ENCODE results near the gene SPDYE5. TPM values are rescaled to one million over a fixed set of nuclear protein-coding genes. Genes with fewer than 3 reads are reported as not detected.
A peak's percentile ranks its signal among the peaks of the same experiment; 100 is the strongest.
"Not testable (repeated sequence)": the region's sequence is repeated elsewhere in the genome, so short reads cannot be mapped to it uniquely, and the experiment has no call there.

SPDYE5 gene, protein sequence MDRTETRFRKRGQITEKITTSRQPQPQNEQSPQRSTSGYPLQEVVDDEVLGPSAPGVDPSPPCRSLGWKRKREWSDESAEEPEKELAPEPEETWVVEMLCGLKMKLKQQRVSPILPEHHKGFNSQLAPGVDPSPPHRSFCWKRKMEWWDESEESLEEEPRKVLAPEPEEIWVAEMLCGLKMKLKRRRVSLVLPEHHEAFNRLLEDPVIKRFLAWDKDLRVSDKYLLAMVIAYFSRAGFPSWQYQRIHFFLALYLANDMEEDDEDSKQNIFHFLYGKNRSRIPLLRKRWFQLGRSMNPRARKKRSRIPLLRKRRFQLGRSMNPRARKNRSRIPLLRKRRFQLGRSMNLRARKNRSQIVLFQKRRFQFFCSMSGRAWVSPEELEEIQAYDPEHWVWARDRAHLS
- total RNA-seq: under 1 TPM in 1 of 4 donors, not detected in 3; 0.17 TPM

DNA sequence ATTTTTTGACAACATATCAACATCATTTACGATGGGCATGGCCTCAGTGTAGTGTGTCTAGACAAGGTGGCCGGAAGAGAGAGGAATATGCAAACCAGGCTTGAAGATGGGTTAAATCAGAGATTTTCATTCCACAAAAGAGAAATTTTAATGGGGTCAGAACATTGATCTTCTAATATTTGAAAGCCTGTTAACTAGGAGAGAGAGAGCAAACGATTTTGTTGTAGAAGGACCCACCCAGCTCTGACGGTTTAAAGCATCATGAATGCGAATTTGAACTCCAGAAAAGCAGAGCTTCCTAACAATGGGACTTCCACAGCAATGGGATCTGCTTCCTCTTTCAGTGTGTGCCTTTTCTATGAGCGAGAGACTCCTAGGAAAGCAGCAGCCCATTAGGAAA, at the start of gene SPDYE5:
SPDYE5 (plus strand) TSS at position 301 of the 400 bp plus-strand sequence. CDS start 1,728 bp downstream, outside the sequence.
- DNase-seq (ENCODE audit: low spot score in 2 of 2); H3K4me3 ChIP-seq (ENCODE audit: low read depth, poor library complexity, severe bottlenecking); intact Hi-C loops (cut with DNase I; ENCODE audit: low total_unique reads): not testable (repeated sequence)
- 81 to 89% methylated on average over 6 of the region's 6 CpGs for WGBS, 2 donors

DNA sequence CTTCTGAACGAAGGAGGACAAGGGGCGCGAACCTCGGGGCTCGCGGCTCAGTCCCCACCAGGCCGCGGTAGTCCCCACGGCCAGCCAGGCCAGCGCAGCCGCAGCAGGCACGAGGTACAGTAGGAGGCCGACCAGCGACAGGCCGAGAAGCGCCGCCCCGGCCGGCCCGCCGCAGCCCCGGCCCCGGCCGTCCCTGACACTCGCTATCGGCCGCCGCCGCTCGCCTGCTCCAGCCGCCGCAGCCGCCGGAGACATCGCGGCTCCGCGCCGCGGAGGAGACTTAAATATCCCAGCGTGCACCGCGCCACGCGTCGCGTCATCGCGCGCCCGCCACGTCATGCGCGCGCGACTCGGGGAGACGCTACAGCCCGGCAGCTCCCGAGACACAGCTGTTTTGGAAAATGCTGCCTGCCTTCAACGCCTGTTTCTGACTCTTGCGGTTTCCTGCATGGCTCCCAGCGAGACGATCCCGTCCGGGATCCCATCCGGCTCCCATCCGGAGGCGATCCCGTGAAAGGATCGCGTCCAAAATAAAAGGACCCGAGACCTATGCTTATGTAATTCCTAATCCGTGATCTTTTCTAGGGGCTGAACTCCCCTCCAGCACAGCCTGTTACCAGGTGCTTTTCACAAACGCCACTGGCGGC, 49.5 kb upstream of the SPDYE5 start:
- intact Hi-C loops (cut with DNase I; ENCODE audit: low total_unique reads); DNase-seq (ENCODE audit: low spot score in 2 of 2): not testable (repeated sequence)
- WGBS, 2 donors: 0% methylated on average over 31 of the region's 76 CpGs; no CpG with 5 or more reads in 1 of the 2 donors

DNA sequence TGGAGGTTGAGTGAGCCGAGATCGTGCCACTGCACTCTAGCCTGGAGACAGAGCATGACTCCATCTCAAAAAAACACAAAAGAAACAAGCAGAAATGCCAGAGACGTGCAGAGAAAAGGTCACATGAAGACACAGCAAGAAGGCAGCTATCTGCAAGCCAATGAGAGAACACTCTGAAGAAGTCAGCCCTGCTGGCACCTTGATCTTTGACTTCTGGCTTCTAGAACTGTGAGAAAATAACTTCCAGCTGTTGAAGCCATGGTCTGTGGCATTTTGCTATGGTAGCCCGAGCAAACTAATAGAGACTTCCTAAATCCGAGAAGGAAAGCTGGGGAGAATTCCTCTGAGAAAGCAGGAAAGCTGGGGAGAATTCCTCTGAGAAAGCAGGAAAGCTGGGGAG, 42.2 kb upstream of the SPDYE5 start:
- intact Hi-C loops (cut with DNase I; ENCODE audit: low total_unique reads); DNase-seq (ENCODE audit: low spot score in 2 of 2); H3K4me3 ChIP-seq (ENCODE audit: low read depth, poor library complexity, severe bottlenecking): not testable (repeated sequence)
- 79 to 92% methylated on average over 2 to 3 of the region's 5 CpGs for WGBS, 2 donors

More for the DNA sequence above, 49.5 kb upstream of the SPDYE5 start:
- H3K4me3 ChIP-seq (ENCODE audit: low read depth, poor library complexity, severe bottlenecking): peak overlapping the region; percentile 45

DNA sequence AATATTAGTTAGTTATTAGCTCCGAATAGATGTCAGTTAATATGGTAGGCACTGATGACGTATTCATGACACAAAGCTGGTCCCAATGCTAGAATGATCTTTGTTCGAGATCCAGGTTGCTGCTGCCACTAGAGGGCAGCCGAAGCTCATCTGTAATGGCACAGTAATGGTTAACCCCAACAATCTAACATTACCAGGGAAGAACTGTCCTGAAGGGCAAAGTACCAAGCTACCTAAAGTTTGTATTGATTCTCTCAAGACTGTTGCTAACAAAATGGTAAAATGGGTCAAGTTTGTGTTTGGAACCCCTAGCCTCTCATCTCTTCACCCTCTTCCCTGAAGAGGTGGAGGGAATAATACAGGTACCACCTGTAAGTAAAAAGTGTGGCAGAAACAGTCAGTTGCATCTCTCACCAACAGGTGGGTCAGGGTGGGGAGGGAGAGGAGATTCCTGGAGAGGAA, 39.6 kb upstream of the SPDYE5 start:
- DNase-seq (ENCODE audit: low spot score in 2 of 2); intact Hi-C loops (cut with DNase I; ENCODE audit: low total_unique reads); H3K4me3 ChIP-seq (ENCODE audit: low read depth, poor library complexity, severe bottlenecking): not testable (repeated sequence)
- 5 to 13% methylated on average over 4 of the region's 4 CpGs for WGBS, 2 donors

DNA sequence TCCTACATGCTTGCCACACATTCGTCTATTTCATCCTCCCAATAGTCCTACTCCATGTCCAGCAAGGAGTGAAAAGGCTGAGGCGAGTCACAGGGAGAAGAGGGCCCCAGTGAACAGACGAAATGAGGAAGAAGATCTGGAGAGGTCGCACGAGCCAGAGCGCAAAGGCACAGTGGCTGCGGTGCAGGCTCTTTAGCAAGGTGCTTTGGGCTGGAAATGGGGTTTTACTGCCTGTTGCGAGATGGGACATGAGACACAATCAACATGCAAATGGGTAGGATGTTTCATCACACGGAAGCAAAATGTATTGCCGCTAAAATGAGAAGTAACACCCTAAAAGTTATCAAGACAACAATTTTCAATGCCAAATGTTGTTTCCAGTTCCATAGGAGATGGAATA, 35.7 kb upstream of the SPDYE5 start:
- WGBS, 2 donors: 77 to 82% methylated on average over 8 to 9 of the region's 10 CpGs
- DNase-seq (ENCODE audit: low spot score in 2 of 2); intact Hi-C loops (cut with DNase I; ENCODE audit: low total_unique reads); H3K4me3 ChIP-seq (ENCODE audit: low read depth, poor library complexity, severe bottlenecking): not testable (repeated sequence)

GRCh38 chr7:75458034-75458433, 34.1 kb upstream of the SPDYE5 start:
- WGBS, 2 donors: 0 to 17% methylated on average over 1 of the region's 5 CpGs
- intact Hi-C loops (cut with DNase I; ENCODE audit: low total_unique reads): not testable (repeated sequence)

GRCh38 chr7:75460541-75460940, 31.6 kb upstream of the SPDYE5 start:
- DNase-seq (ENCODE audit: low spot score in 2 of 2); H3K4me3 ChIP-seq (ENCODE audit: low read depth, poor library complexity, severe bottlenecking); intact Hi-C loops (cut with DNase I; ENCODE audit: low total_unique reads): not testable (repeated sequence)
- WGBS, 2 donors: 56% methylated on average over 2 of the region's 5 CpGs; no CpG with 5 or more reads in 1 of the 2 donors

More at GRCh38 chr7:75458034-75458433, 34.1 kb upstream of the SPDYE5 start:
- not testable (repeated sequence) for H3K4me3 ChIP-seq (ENCODE audit: low read depth, poor library complexity, severe bottlenecking); DNase-seq (ENCODE audit: low spot score in 2 of 2)

GRCh38 chr7:75470166-75470565, 22.0 kb upstream of the SPDYE5 start:
- 78 to 89% methylated on average over 3 to 4 of the region's 4 CpGs for WGBS, 2 donors
- DNase-seq (ENCODE audit: low spot score in 2 of 2); intact Hi-C loops (cut with DNase I; ENCODE audit: low total_unique reads); H3K4me3 ChIP-seq (ENCODE audit: low read depth, poor library complexity, severe bottlenecking): not testable (repeated sequence)

- H3K4me3 ChIP-seq (ENCODE audit: low read depth, poor library complexity, severe bottlenecking); intact Hi-C loops (cut with DNase I; ENCODE audit: low total_unique reads); DNase-seq (ENCODE audit: low spot score in 2 of 2): not testable (repeated sequence)
Measured at GRCh38 chr7:75477457-75477856, 14.7 kb upstream of the SPDYE5 start.

GRCh38 chr7:75480313-75480712, 11.8 kb upstream of the SPDYE5 start:
- DNase-seq (ENCODE audit: low spot score in 2 of 2); intact Hi-C loops (cut with DNase I; ENCODE audit: low total_unique reads); H3K4me3 ChIP-seq (ENCODE audit: low read depth, poor library complexity, severe bottlenecking): not testable (repeated sequence)

- 1 to 2% methylated on average over 18 to 20 of the region's 32 CpGs for whole genome bisulfite sequencing, 2 donors
- DNase-seq (ENCODE audit: low spot score in 2 of 2); intact Hi-C loops (cut with DNase I; ENCODE audit: low total_unique reads): not testable (repeated sequence)
- H3K4me3 ChIP-seq (ENCODE audit: low read depth, poor library complexity, severe bottlenecking): peak overlapping the region; percentile 83
Measured at GRCh38 chr7:75485355-75485978, 6.7 kb upstream of the SPDYE5 start.

DNA sequence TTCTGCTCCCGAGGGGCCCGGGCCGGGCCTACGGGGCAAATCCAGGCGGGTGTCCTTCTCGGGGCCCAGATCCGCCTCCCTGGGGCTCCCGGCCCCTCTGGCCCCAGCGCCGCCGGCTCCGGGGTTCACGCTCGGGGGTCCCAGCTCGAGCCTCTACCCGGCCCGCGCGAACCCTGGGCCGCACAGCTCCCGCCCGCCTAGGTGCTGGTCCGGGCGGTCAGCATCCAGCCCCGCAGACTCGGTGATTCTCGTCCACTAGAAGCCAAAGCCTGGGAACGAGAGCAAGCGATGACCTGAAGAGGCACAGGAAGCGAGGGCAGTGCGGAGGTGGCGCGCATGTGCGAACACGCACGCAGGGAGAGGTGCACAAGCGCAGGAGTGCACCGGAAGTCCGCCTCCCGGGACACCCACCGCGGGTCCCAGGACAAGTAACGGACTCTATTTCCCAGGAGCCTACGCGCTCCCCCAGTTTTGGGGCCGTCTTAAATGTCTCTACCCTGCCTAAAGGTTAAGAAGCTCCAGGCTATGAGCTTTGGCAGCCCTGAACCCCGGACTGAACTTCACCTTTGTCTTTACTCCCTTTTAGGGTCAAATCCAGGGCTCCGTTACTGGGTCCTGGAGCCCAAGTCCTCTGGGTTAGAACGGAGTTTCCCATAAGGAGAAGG, 6.0 kb upstream of the SPDYE5 start, which contains the start of gene POM121C:
POM121C (minus strand) TSS at position 321 of the 665 bp plus-strand sequence. CDS start 44,803 bp downstream, outside the sequence.
- DNase-seq (ENCODE audit: low spot score in 2 of 2): peak; percentile 89 to 98
- intact Hi-C loops (cut with DNase I; ENCODE audit: low total_unique reads): not testable (repeated sequence)
- 0 to 1% methylated on average over 12 to 43 of the region's 49 CpGs for WGBS, 2 donors
- peak within 1 kb of the TSS; percentile 83 for H3K4me3 ChIP-seq (ENCODE audit: low read depth, poor library complexity, severe bottlenecking)

DNA sequence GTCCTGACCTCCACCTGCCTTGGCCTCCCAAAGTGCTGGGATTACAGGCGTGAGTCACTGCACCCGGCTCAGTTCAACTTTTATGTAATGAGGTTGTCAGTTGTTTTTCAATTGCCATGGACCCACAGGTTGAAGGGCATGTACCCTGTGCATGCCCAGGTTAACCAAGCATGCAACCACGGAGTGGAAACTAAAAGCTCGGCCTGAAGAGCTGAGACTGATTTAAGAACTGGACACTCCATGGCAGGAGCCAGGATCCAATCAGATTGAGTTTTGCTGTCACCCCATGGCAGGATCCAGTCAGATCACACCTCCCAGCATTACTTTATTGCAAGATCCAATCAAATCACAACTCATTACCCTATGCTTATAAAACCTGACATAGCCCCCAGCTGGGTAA, 16.9 kb downstream of the SPDYE5 start:
- DNase-seq (ENCODE audit: low spot score in 2 of 2); H3K4me3 ChIP-seq (ENCODE audit: low read depth, poor library complexity, severe bottlenecking); intact Hi-C loops (cut with DNase I; ENCODE audit: low total_unique reads): not testable (repeated sequence)
- 92 to 100% methylated on average over 2 of the region's 4 CpGs for WGBS, 2 donors

DNA sequence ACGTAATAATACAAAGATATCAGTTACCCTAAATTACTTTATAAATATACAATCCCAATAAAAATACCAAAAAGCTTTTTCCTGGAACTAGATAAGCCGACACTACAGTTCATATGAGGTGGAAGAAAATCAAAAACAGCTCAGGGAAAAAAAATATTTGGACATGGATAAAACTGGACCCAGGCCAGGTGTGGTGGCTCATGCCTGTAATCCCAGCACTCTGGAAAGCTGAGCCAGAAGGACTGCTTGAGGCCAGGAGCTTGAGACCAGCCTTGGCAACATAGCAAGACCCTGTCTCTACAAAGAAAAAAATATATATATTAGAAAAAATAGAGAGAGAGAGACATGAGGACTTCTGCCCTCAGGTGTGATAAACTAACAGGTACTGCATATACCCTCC, 26.7 kb downstream of the SPDYE5 start:
- WGBS, 2 donors: 60 to 81% methylated on average over 2 of the region's 2 CpGs
- H3K4me3 ChIP-seq (ENCODE audit: low read depth, poor library complexity, severe bottlenecking); DNase-seq (ENCODE audit: low spot score in 2 of 2); intact Hi-C loops (cut with DNase I; ENCODE audit: low total_unique reads): not testable (repeated sequence)

Data from lower leg skin (tissue), 4 donors.